ENCODE results near the gene PARD3B.

The PARD3B gene

DNA sequence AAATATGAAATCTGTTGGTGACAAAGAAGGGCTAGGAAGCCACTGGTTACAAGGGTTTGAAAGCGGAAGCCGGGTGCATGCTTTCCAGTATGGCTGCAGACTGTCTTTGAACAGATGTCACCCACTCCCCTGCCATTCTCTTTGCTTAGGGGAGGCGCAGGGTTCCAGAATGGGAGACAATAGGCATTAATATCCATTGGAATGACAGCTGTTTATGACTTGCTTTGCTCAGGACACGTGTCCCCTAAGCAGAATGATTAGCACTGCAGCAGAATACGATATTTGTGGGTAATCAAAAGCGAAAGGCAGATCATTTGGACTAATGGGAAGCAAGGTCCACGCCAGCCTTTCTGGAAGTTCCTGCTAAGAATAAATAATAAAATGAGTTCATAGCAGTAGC lies 1111.2 kb downstream of the PARD3B start:
- H3K36me3 ChIP-seq (ENCODE audit: control insufficient read depth in 1 of 2, insufficient read depth in 2 of 2, low read length in 2 of 2) = no peaks in the 10 kb centered on the region
- no peaks in the 10 kb centered on the region for H3K27me3 ChIP-seq (ENCODE audit: low read depth, low read length)
- H3K4me1 ChIP-seq (ENCODE audit: control insufficient read depth in 1 of 2, insufficient read depth in 2 of 2, low read length in 2 of 2) = peaks cover 4 to 16% of the 10 kb centered on the region in 2 donors
- H3K9me3 ChIP-seq (ENCODE audit: control insufficient read depth in 1 of 2, low read length in 2 of 2) = no peaks in the 10 kb centered on the region
- H3K27ac ChIP-seq (ENCODE audit: low read length) = no peak overlapping the region
- H3K4me3 ChIP-seq (ENCODE audit: low read depth in 1 of 2, low read length in 2 of 2) = no peak overlapping the region

- Histone ChIP-seq H3K27ac (ENCODE audit: low read length) (no peak overlapping the region), H3K27me3 (ENCODE audit: low read depth, low read length) (no peaks in the 10 kb centered on the region), H3K4me3 (ENCODE audit: low read depth in 1 of 2, low read length in 2 of 2) (no peak overlapping the region), H3K4me1 (ENCODE audit: control insufficient read depth in 1 of 2, insufficient read depth in 2 of 2, low read length in 2 of 2) (peaks cover 4 to 16% of the 10 kb centered on the region in 2 donors), H3K9me3 (ENCODE audit: control insufficient read depth in 1 of 2, low read length in 2 of 2) (no peaks in the 10 kb centered on the region), H3K36me3 (ENCODE audit: control insufficient read depth in 1 of 2, insufficient read depth in 2 of 2, low read length in 2 of 2) (no peaks in the 10 kb centered on the region)
Observed at GRCh38 chr2:205656941-205657340, 1111.7 kb downstream of the PARD3B start.

- H3K27me3 ChIP-seq (ENCODE audit: low read depth, low read length) = no peaks in the 10 kb centered on the region
Observed at GRCh38 chr2:205657579-205657978, 1112.3 kb downstream of the PARD3B start.

GRCh38 chr2:205658068-205658467 lies 1112.8 kb downstream of the PARD3B start:
- Histone ChIP-seq H3K27me3 (ENCODE audit: low read depth, low read length) (no peaks in the 10 kb centered on the region), H3K9me3 (ENCODE audit: control insufficient read depth in 1 of 2, low read length in 2 of 2) (no peaks in the 10 kb centered on the region), H3K4me3 (ENCODE audit: low read depth in 1 of 2, low read length in 2 of 2) (no peak overlapping the region), H3K36me3 (ENCODE audit: control insufficient read depth in 1 of 2, insufficient read depth in 2 of 2, low read length in 2 of 2) (no peaks in the 10 kb centered on the region), H3K27ac (ENCODE audit: low read length) (no peak overlapping the region), H3K4me1 (ENCODE audit: control insufficient read depth in 1 of 2, insufficient read depth in 2 of 2, low read length in 2 of 2) (peaks cover 4 to 16% of the 10 kb centered on the region in 2 donors)

More at GRCh38 chr2:205657579-205657978, 1112.3 kb downstream of the PARD3B start:
- Histone ChIP-seq H3K36me3 (ENCODE audit: control insufficient read depth in 1 of 2, insufficient read depth in 2 of 2, low read length in 2 of 2) (no peaks in the 10 kb centered on the region), H3K4me1 (ENCODE audit: control insufficient read depth in 1 of 2, insufficient read depth in 2 of 2, low read length in 2 of 2) (peaks cover 4 to 16% of the 10 kb centered on the region in 2 donors), H3K9me3 (ENCODE audit: control insufficient read depth in 1 of 2, low read length in 2 of 2) (no peaks in the 10 kb centered on the region), H3K27ac (ENCODE audit: low read length) (no peak overlapping the region), H3K4me3 (ENCODE audit: low read depth in 1 of 2, low read length in 2 of 2) (no peak overlapping the region)

- Histone ChIP-seq H3K9me3 (ENCODE audit: control insufficient read depth in 1 of 2, low read length in 2 of 2) (no peaks in the 10 kb centered on the region), H3K36me3 (ENCODE audit: control insufficient read depth in 1 of 2, insufficient read depth in 2 of 2, low read length in 2 of 2) (no peaks in the 10 kb centered on the region), H3K27ac (ENCODE audit: low read length) (no peak overlapping the region), H3K4me1 (ENCODE audit: control insufficient read depth in 1 of 2, insufficient read depth in 2 of 2, low read length in 2 of 2) (peaks cover 4 to 16% of the 10 kb centered on the region in 2 donors), H3K4me3 (ENCODE audit: low read depth in 1 of 2, low read length in 2 of 2) (no peak overlapping the region), H3K27me3 (ENCODE audit: low read depth, low read length) (no peaks in the 10 kb centered on the region)
Observed at GRCh38 chr2:205658572-205658971, 1113.3 kb downstream of the PARD3B start.

GRCh38 chr2:205659922-205660321 lies 1114.6 kb downstream of the PARD3B start:
- no peaks in the 10 kb centered on the region for H3K36me3 ChIP-seq (ENCODE audit: control insufficient read depth in 1 of 2, insufficient read depth in 2 of 2, low read length in 2 of 2)
- no peak overlapping the region for H3K4me3 ChIP-seq (ENCODE audit: low read depth in 1 of 2, low read length in 2 of 2)
- no peaks in the 10 kb centered on the region for H3K27me3 ChIP-seq (ENCODE audit: low read depth, low read length)
- H3K9me3 ChIP-seq (ENCODE audit: control insufficient read depth in 1 of 2, low read length in 2 of 2) = no peaks in the 10 kb centered on the region
- peaks cover 4 to 16% of the 10 kb centered on the region in 2 donors for H3K4me1 ChIP-seq (ENCODE audit: control insufficient read depth in 1 of 2, insufficient read depth in 2 of 2, low read length in 2 of 2)
- H3K27ac ChIP-seq (ENCODE audit: low read length) = no peak overlapping the region

GRCh38 chr2:205660521-205661124 lies 1115.3 kb downstream of the PARD3B start:
- Histone ChIP-seq H3K36me3 (ENCODE audit: control insufficient read depth in 1 of 2, insufficient read depth in 2 of 2, low read length in 2 of 2) (no peaks in the 10 kb centered on the region), H3K27me3 (ENCODE audit: low read depth, low read length) (no peaks in the 10 kb centered on the region), H3K4me3 (ENCODE audit: low read depth in 1 of 2, low read length in 2 of 2) (no peak overlapping the region), H3K9me3 (ENCODE audit: control insufficient read depth in 1 of 2, low read length in 2 of 2) (no peaks in the 10 kb centered on the region), H3K27ac (ENCODE audit: low read length) (peak overlapping the region; percentile 1), H3K4me1 (ENCODE audit: control insufficient read depth in 1 of 2, insufficient read depth in 2 of 2, low read length in 2 of 2) (peaks cover 4 to 16% of the 10 kb centered on the region in 2 donors)

GRCh38 chr2:205661281-205661680 lies 1116.0 kb downstream of the PARD3B start:
- Histone ChIP-seq H3K4me1 (ENCODE audit: control insufficient read depth in 1 of 2, insufficient read depth in 2 of 2, low read length in 2 of 2) (peaks cover 4 to 16% of the 10 kb centered on the region in 2 donors), H3K36me3 (ENCODE audit: control insufficient read depth in 1 of 2, insufficient read depth in 2 of 2, low read length in 2 of 2) (no peaks in the 10 kb centered on the region), H3K27me3 (ENCODE audit: low read depth, low read length) (no peaks in the 10 kb centered on the region), H3K27ac (ENCODE audit: low read length) (no peak overlapping the region), H3K9me3 (ENCODE audit: control insufficient read depth in 1 of 2, low read length in 2 of 2) (no peaks in the 10 kb centered on the region), H3K4me3 (ENCODE audit: low read depth in 1 of 2, low read length in 2 of 2) (no peak overlapping the region)

GRCh38 chr2:205662206-205662965 lies 1117.1 kb downstream of the PARD3B start:
- no peaks in the 10 kb centered on the region for H3K27me3 ChIP-seq (ENCODE audit: low read depth, low read length)

GRCh38 chr2:205665791-205666190 lies 1120.5 kb downstream of the PARD3B start:
- Histone ChIP-seq H3K27me3 (ENCODE audit: low read depth, low read length) (no peaks in the 10 kb centered on the region), H3K36me3 (ENCODE audit: control insufficient read depth in 1 of 2, insufficient read depth in 2 of 2, low read length in 2 of 2) (no peaks in the 10 kb centered on the region), H3K27ac (ENCODE audit: low read length) (no peak overlapping the region)

More at GRCh38 chr2:205662206-205662965, 1117.1 kb downstream of the PARD3B start:
- no peaks in the 10 kb centered on the region for H3K9me3 ChIP-seq (ENCODE audit: control insufficient read depth in 1 of 2, low read length in 2 of 2)
- peaks cover 0 to 10% of the 10 kb centered on the region in 2 donors for H3K4me1 ChIP-seq (ENCODE audit: control insufficient read depth in 1 of 2, insufficient read depth in 2 of 2, low read length in 2 of 2)
- H3K27ac ChIP-seq (ENCODE audit: low read length) = no peak overlapping the region
- H3K36me3 ChIP-seq (ENCODE audit: control insufficient read depth in 1 of 2, insufficient read depth in 2 of 2, low read length in 2 of 2) = no peaks in the 10 kb centered on the region
- no peak overlapping the region for H3K4me3 ChIP-seq (ENCODE audit: low read depth in 1 of 2, low read length in 2 of 2)

More at GRCh38 chr2:205665791-205666190, 1120.5 kb downstream of the PARD3B start:
- Histone ChIP-seq H3K4me1 (ENCODE audit: control insufficient read depth in 1 of 2, insufficient read depth in 2 of 2, low read length in 2 of 2) (peaks cover 0 to 2% of the 10 kb centered on the region in 2 donors), H3K9me3 (ENCODE audit: control insufficient read depth in 1 of 2, low read length in 2 of 2) (no peaks in the 10 kb centered on the region), H3K4me3 (ENCODE audit: low read depth in 1 of 2, low read length in 2 of 2) (no peak overlapping the region)
